GM12874 (cell line): Measurements from ENCODE around the gene ZNF692.

Experiments
- CTCF ChIP-seq: IDR thresholded peaks from 2 replicates; pipeline ENCODE4 v1.5.1; 2011; ENCODE audit warnings: low read depth, mild to moderate bottlenecking, control low read depth, low read length, moderate library complexity; ENCODE audit not compliant: insufficient read depth

ZNF692 gene

GRCh38 chr1:248804771-248805681 is 53.9 kb downstream of the ZNF692 start:
- TF ChIP-seq CTCF, result no peak

- no peak for TF ChIP-seq CTCF
Observed at GRCh38 chr1:248802454-248802853, 56.4 kb downstream of the ZNF692 start.

GRCh38 chr1:248800459-248800858 is 58.4 kb downstream of the ZNF692 start:
- no peak for TF ChIP-seq CTCF
